Stimulated activated CD8-positive, alpha-beta memory T cell treated with anti-CD3 and anti-CD28 coated beads, Interleukin-4, amount 100 ng/mL, for 48 hours (primary cell): Measurements from ENCODE around the gene MDFIC.
"Not testable (repeated sequence)": the region's sequence is repeated elsewhere in the genome, so short reads cannot be mapped to it uniquely, and the experiment has no call there.

Experiments used
- DNase-seq: peaks from one replicate; pipeline ENCODE4 v3.0.0-alpha.2; 2020

The MDFIC gene

GRCh38 chr7:114922026-114922651 lies at the start of gene MDFIC:
Gene MDFIC, plus strand, starts transcription at chr7:114922094. Its CDS starts 940 bp downstream, at chr7:114923034.
- DNase-seq, result peak; percentile 75

GRCh38 chr7:114874170-114874569 lies 47.7 kb upstream of the MDFIC start:
- no peak for DNase-seq

GRCh38 chr7:114875186-114875585 lies 46.7 kb upstream of the MDFIC start:
- no peak for DNase-seq

- DNase-seq, result no peak
These were observed 42.3 kb upstream of the MDFIC start for GRCh38 chr7:114879554-114879953.

- no peak for DNase-seq
These were observed 36.1 kb upstream of the MDFIC start for GRCh38 chr7:114885836-114886235.

GRCh38 chr7:114886241-114886640 lies 35.7 kb upstream of the MDFIC start:
- no peak for DNase-seq

- DNase-seq, result not testable (repeated sequence)
These were observed 32.8 kb upstream of the MDFIC start for GRCh38 chr7:114889116-114889515.

GRCh38 chr7:114889646-114890285 lies 32.1 kb upstream of the MDFIC start:
- DNase-seq, result no peak

GRCh38 chr7:114890561-114890960 lies 31.3 kb upstream of the MDFIC start:
- DNase-seq, result no peak

- no peak for DNase-seq
These were observed 21.8 kb upstream of the MDFIC start for GRCh38 chr7:114900127-114900526.

- DNase-seq, result no peak
These were observed 20.1 kb upstream of the MDFIC start for GRCh38 chr7:114901771-114902170.

GRCh38 chr7:114903131-114903530 lies 18.8 kb upstream of the MDFIC start:
- DNase-seq, result no peak

- DNase-seq, result no peak
These were observed 11.1 kb upstream of the MDFIC start for GRCh38 chr7:114910787-114911186.

GRCh38 chr7:114911411-114911810 lies 10.5 kb upstream of the MDFIC start:
- DNase-seq, result no peak

- DNase-seq, result peak; percentile 44
These were observed 5.5 kb upstream of the MDFIC start for GRCh38 chr7:114916261-114916892.

- DNase-seq, result no peak
These were observed 4.6 kb upstream of the MDFIC start for GRCh38 chr7:114917211-114917839.

- no peak for DNase-seq
These were observed 2.3 kb upstream of the MDFIC start for GRCh38 chr7:114919587-114919986.

- DNase-seq, result peak; percentile 54
These were observed 266 bp upstream of the MDFIC start for GRCh38 chr7:114921631-114922025.

GRCh38 chr7:114922652-114923402 lies 933 bp downstream of the MDFIC start:
- DNase-seq, result peak; percentile 58

- DNase-seq, result no peak
These were observed 1.5 kb downstream of the MDFIC start for GRCh38 chr7:114923403-114923713.

- no peak for DNase-seq
These were observed 2.3 kb downstream of the MDFIC start for GRCh38 chr7:114924038-114924712.

GRCh38 chr7:114925434-114925833 lies 3.5 kb downstream of the MDFIC start:
- no peak for DNase-seq

- no peak for DNase-seq
These were observed 6.2 kb downstream of the MDFIC start for GRCh38 chr7:114928060-114928459.
